Liver (tissue), 9 donors: ENCODE results near the gene SPATA16. TPM values are rescaled to one million over a fixed set of nuclear protein-coding genes. Genes with fewer than 3 reads are reported as not detected.

Experiments used
- DNase-seq: peaks from one replicate; pipeline ENCODE4 v3.0.0-alpha.2; 2017; ENCODE audit warnings: low spot score
- H3K27ac ChIP-seq, 2 donors: one replicate each; pipeline ENCODE4 v1.7.0; 2013; ENCODE audit warnings: inconsistent platforms in 2 of 2, low read length in 2 of 2, control low read depth in 1 of 2, low read depth in 1 of 2, mild to moderate bottlenecking in 1 of 2
- H3K27me3 ChIP-seq, 4 donors: one replicate each; pipeline versions ENCODE4 v1.6.1 to v1.7.0; 2013; ENCODE audit warnings: low read length in 3 of 4, inconsistent platforms in 1 of 4, mild to moderate bottlenecking in 1 of 4, moderate library complexity in 1 of 4; ENCODE audit not compliant: control insufficient read depth in 4 of 4, insufficient read depth in 4 of 4
- H3K36me3 ChIP-seq, 4 donors: one replicate each; pipeline versions ENCODE4 v1.6.1 to v1.7.0; 2013; ENCODE audit warnings: low read length in 3 of 4, mild to moderate bottlenecking in 3 of 4, low read depth in 1 of 4, moderate library complexity in 1 of 4; ENCODE audit not compliant: control insufficient read depth in 4 of 4, insufficient read depth in 3 of 4
- H3K4me1 ChIP-seq, 4 donors: one replicate each; pipeline versions ENCODE4 v1.6.1 to v1.7.0; 2013; ENCODE audit warnings: low read length in 3 of 4, mild to moderate bottlenecking in 3 of 4, moderate library complexity in 1 of 4; ENCODE audit not compliant: control insufficient read depth in 4 of 4, insufficient read depth in 4 of 4
- H3K4me3 ChIP-seq, 3 donors: one replicate each; pipeline versions ENCODE4 v1.6.1 to v1.7.0; 2013; ENCODE audit warnings: low read length in 3 of 3, control low read depth in 1 of 3, low read depth in 1 of 3, mild to moderate bottlenecking in 1 of 3
- H3K9ac ChIP-seq, 2 donors: one replicate each; pipeline ENCODE4 v1.7.0; 2013; ENCODE audit warnings: low read length in 2 of 2, mild to moderate bottlenecking in 2 of 2, moderate library complexity in 2 of 2, control low read depth in 1 of 2, low read depth in 1 of 2
- H3K9me3 ChIP-seq, 4 donors: one replicate each; pipeline versions ENCODE4 v1.6.1 to v1.7.0; 2013; ENCODE audit warnings: low read length in 3 of 4; ENCODE audit not compliant: control insufficient read depth in 4 of 4
- FOXA1 ChIP-seq: IDR thresholded peaks from 2 replicates; pipeline ENCODE4 v1.6.1; 2016; ENCODE audit warnings: antibody characterized with exemption
- FOXA2 ChIP-seq: IDR thresholded peaks from 2 replicates; pipeline ENCODE4 v1.6.1; 2016; ENCODE audit warnings: antibody characterized with exemption
- GABPA ChIP-seq, 2 donors: IDR thresholded peaks in 1 of 2; conservative IDR thresholded peaks in 1 of 2; 2 replicates each; pipeline ENCODE4 v1.6.1; 2016; ENCODE audit warnings: antibody characterized with exemption in 2 of 2, mild to moderate bottlenecking in 1 of 2, moderate library complexity in 1 of 2
- HNF4A ChIP-seq, 2 donors: conservative IDR thresholded peaks; 2 replicates each; pipeline ENCODE4 v1.6.1; 2016; ENCODE audit warnings: antibody characterized with exemption in 2 of 2, mild to moderate bottlenecking in 2 of 2
- HNF4G ChIP-seq: IDR thresholded peaks from 2 replicates; pipeline ENCODE4 v1.6.1; 2016; ENCODE audit warnings: antibody characterized with exemption
- JUND ChIP-seq, 2 donors: IDR thresholded peaks; 2 replicates each; pipeline ENCODE4 v1.6.1; 2016; ENCODE audit warnings: antibody characterized with exemption in 2 of 2
- NR2F2 ChIP-seq: IDR thresholded peaks from 2 replicates; pipeline ENCODE4 v1.6.1; 2016; ENCODE audit warnings: antibody characterized with exemption
- RAD21 ChIP-seq, 2 donors: IDR thresholded peaks; 2 replicates each; pipeline ENCODE4 v1.6.1; 2016; ENCODE audit warnings: antibody characterized with exemption in 2 of 2, mild to moderate bottlenecking in 2 of 2
- RXRA ChIP-seq, 2 donors: IDR thresholded peaks; 2 replicates each; pipeline ENCODE4 v1.6.1; 2017 to 2018; ENCODE audit warnings: antibody characterized with exemption in 2 of 2, mild to moderate bottlenecking in 1 of 2
- SP1 ChIP-seq: IDR thresholded peaks from 2 replicates; pipeline ENCODE4 v1.6.1; 2018; ENCODE audit warnings: antibody characterized with exemption, mild to moderate bottlenecking
- TAF1 ChIP-seq: conservative IDR thresholded peaks from 2 replicates; pipeline ENCODE4 v1.6.1; 2016; ENCODE audit warnings: antibody characterized with exemption, mild to moderate bottlenecking
- YY1 ChIP-seq: IDR thresholded peaks from 2 replicates; pipeline ENCODE4 v1.6.1; 2016; ENCODE audit warnings: antibody characterized with exemption, mild to moderate bottlenecking
- WGBS: extraction: QIAGEN DNeasy Blood & Tissue Kit; methylation state at CpG from one replicate; pipeline ENCODE4 v1.1.7; 2013; 5-methylcytosine and 5-hydroxymethylcytosine counted together
- polyA plus RNA-seq, 2 donors: library from polyadenylated mRNA; stranded (reverse) in 1 of 2; unstranded in 1 of 2; fragments of 200-250 nt in 1 of 2; fragments of >200 nt in 1 of 2; fragmentation: Nextera tagmentation in 1 of 2; extraction: Ambion mirVana in 1 of 2; gene quantifications; one replicate each; pipeline versions ENCODE4 v1.2.1 to v1.2.3, GENCODE V29; 2013 to 2015
- total RNA-seq, 2 donors: library from RNA; depleted of rRNA; stranded (reverse); fragments of >200 nt; gene quantifications; one replicate each; pipeline ENCODE4 v1.2.3, GENCODE V29; 2014
- TF ChIP-seq, protein P1 (sequence below): fragments of 150-350 bp; IDR thresholded peaks from 2 replicates; pipeline ENCODE4 v1.5.1; 2017; ENCODE audit warnings: improper control_type of control experiment, low read depth, low read length; ENCODE audit not compliant: missing input control
- TF ChIP-seq, protein P2 (sequence below): IDR thresholded peaks from 2 replicates; pipeline ENCODE4 v1.6.1; 2016; ENCODE audit warnings: antibody characterized with exemption
- TF ChIP-seq, protein P3 (sequence below): IDR thresholded peaks from 2 replicates; pipeline ENCODE4 v1.6.1; 2016; ENCODE audit warnings: antibody characterized with exemption
- TF ChIP-seq, protein P4 (sequence below): IDR thresholded peaks from 2 replicates; pipeline ENCODE4 v1.6.1; 2016; ENCODE audit warnings: antibody characterized with exemption, mild to moderate bottlenecking
- TF ChIP-seq, protein P5 (sequence below): IDR thresholded peaks from 2 replicates; pipeline ENCODE4 v1.6.1; 2016; ENCODE audit warnings: antibody characterized with exemption
- donor health status: healthy.
- donor health status: healthy.
- donor health status: healthy.
- donor health status: healthy.
- donor health status: healthy.

The SPATA16 gene
- total and polyA plus RNA-seq, 4 donors = not detected

DNA sequence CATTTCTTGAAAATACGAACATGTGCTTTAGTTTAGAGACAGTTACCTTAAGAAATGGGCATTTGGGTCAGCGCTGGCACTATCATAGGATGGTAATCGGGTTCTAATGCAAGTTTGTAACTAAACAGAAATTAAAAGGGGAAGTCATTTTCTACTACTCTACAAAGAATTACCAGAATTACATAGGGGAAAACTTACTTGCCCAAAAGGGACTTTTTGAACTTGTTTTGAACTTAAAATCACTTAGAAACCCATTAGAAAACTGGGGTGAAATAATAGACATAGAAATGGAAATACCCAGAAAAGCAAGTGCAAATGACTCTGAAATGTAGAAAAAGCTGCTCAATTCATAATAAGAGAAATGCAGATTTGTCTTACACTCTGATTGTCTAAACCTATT is 44.9 kb downstream of the SPATA16 start (continued):
- TF ChIP-seq, protein P1, sequence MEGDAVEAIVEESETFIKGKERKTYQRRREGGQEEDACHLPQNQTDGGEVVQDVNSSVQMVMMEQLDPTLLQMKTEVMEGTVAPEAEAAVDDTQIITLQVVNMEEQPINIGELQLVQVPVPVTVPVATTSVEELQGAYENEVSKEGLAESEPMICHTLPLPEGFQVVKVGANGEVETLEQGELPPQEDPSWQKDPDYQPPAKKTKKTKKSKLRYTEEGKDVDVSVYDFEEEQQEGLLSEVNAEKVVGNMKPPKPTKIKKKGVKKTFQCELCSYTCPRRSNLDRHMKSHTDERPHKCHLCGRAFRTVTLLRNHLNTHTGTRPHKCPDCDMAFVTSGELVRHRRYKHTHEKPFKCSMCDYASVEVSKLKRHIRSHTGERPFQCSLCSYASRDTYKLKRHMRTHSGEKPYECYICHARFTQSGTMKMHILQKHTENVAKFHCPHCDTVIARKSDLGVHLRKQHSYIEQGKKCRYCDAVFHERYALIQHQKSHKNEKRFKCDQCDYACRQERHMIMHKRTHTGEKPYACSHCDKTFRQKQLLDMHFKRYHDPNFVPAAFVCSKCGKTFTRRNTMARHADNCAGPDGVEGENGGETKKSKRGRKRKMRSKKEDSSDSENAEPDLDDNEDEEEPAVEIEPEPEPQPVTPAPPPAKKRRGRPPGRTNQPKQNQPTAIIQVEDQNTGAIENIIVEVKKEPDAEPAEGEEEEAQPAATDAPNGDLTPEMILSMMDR = no peak
- TF ChIP-seq NR2F2 (no peak), SP1 (no peak)

DNA sequence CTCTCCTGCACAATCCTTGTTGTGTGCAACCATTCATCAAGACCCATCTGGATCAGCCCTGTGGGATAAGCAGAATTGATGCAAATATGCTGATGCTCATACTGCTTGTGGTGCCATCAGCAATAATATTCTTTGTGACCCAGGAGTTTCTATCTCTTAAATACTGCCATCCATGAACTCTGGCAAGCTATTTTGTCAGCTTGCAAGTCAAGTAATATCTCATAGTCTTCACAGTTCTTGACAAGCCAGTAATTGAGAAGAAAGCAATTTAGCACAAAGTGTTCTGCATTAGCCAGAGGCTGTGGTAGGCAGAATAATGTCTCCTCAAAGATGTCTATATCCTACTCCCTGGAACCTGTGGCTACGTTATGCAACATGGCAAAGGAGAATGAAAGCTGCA is 49.0 kb downstream of the SPATA16 start:
- H3K27ac ChIP-seq = no peak overlapping the region
- H3K9me3 ChIP-seq = no peaks in the 10 kb centered on the region
- no peaks in the 10 kb centered on the region for H3K4me1 ChIP-seq
- no peak for DNase-seq
- WGBS = 59% methylated on average over 1 of the region's 1 CpG
- TF ChIP-seq HNF4G = no peak
- no peak for TF ChIP-seq FOXA2
- TF ChIP-seq, protein P2, sequence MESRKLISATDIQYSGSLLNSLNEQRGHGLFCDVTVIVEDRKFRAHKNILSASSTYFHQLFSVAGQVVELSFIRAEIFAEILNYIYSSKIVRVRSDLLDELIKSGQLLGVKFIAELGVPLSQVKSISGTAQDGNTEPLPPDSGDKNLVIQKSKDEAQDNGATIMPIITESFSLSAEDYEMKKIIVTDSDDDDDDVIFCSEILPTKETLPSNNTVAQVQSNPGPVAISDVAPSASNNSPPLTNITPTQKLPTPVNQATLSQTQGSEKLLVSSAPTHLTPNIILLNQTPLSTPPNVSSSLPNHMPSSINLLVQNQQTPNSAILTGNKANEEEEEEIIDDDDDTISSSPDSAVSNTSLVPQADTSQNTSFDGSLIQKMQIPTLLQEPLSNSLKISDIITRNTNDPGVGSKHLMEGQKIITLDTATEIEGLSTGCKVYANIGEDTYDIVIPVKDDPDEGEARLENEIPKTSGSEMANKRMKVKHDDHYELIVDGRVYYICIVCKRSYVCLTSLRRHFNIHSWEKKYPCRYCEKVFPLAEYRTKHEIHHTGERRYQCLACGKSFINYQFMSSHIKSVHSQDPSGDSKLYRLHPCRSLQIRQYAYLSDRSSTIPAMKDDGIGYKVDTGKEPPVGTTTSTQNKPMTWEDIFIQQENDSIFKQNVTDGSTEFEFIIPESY = no peak
- H3K27me3 ChIP-seq = no peaks in the 10 kb centered on the region
- H3K9ac ChIP-seq = no peak overlapping the region
- H3K4me3 ChIP-seq = no peak overlapping the region
- no peaks in the 10 kb centered on the region for H3K36me3 ChIP-seq

DNA sequence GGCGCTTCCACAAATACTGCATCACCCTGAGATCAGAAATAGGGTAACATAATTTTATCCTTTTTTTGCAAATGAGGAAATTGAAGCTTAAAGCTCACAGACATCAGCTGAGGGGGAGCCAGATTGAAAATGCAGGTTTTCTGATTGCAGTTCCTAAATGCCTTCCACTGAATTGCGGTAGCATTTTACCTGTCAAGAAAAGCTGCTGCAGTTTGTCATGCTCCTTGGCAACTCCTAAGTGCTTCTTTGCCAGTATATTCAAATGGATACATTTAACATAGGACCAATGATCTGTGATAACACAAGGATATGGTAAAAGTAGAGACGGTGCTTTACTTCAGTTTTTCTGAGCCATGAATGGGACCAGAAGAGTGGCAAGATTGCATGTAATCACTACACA is 50.5 kb downstream of the SPATA16 start:
- no peak for DNase-seq
- no peaks in the 10 kb centered on the region for H3K36me3 ChIP-seq
- H3K4me3 ChIP-seq = no peak overlapping the region
- no peaks in the 10 kb centered on the region for H3K27me3 ChIP-seq
- H3K4me1 ChIP-seq = no peaks in the 10 kb centered on the region
- H3K9ac ChIP-seq = no peak overlapping the region
- no peaks in the 10 kb centered on the region for H3K9me3 ChIP-seq
- H3K27ac ChIP-seq = no peak overlapping the region
- 85% methylated on average over 3 of the region's 3 CpGs for WGBS
- TF ChIP-seq YY1 (no peak), RAD21 (IDR thresholded peaks at IDR 0.05) (no peak), FOXA1 (no peak), GABPA (IDR thresholded peaks at IDR 0.05 in 1 of 2, conservative IDR thresholded peaks at IDR 0.05 in 1 of 2) (no peak), TAF1 (no peak), JUND (IDR thresholded peaks at IDR 0.05) (no peak), HNF4G (no peak), RXRA (IDR thresholded peaks at IDR 0.05) (no peak), HNF4A (conservative IDR thresholded peaks at IDR 0.05) (no peak), FOXA2 (no peak), SP1 (no peak)
- TF ChIP-seq, protein P3, sequence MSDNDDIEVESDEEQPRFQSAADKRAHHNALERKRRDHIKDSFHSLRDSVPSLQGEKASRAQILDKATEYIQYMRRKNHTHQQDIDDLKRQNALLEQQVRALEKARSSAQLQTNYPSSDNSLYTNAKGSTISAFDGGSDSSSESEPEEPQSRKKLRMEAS = no peak
- TF ChIP-seq, protein P2 = no peak
- TF ChIP-seq, protein P4, sequence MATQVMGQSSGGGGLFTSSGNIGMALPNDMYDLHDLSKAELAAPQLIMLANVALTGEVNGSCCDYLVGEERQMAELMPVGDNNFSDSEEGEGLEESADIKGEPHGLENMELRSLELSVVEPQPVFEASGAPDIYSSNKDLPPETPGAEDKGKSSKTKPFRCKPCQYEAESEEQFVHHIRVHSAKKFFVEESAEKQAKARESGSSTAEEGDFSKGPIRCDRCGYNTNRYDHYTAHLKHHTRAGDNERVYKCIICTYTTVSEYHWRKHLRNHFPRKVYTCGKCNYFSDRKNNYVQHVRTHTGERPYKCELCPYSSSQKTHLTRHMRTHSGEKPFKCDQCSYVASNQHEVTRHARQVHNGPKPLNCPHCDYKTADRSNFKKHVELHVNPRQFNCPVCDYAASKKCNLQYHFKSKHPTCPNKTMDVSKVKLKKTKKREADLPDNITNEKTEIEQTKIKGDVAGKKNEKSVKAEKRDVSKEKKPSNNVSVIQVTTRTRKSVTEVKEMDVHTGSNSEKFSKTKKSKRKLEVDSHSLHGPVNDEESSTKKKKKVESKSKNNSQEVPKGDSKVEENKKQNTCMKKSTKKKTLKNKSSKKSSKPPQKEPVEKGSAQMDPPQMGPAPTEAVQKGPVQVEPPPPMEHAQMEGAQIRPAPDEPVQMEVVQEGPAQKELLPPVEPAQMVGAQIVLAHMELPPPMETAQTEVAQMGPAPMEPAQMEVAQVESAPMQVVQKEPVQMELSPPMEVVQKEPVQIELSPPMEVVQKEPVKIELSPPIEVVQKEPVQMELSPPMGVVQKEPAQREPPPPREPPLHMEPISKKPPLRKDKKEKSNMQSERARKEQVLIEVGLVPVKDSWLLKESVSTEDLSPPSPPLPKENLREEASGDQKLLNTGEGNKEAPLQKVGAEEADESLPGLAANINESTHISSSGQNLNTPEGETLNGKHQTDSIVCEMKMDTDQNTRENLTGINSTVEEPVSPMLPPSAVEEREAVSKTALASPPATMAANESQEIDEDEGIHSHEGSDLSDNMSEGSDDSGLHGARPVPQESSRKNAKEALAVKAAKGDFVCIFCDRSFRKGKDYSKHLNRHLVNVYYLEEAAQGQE = no peak
- TF ChIP-seq, protein P5, sequence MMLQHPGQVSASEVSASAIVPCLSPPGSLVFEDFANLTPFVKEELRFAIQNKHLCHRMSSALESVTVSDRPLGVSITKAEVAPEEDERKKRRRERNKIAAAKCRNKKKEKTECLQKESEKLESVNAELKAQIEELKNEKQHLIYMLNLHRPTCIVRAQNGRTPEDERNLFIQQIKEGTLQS = no peak
- TF ChIP-seq, protein P1 = no peak
